DOHH2 (cell line): ENCODE data around the gene RAB10.

Experiments used
- H3F3A ChIP-seq: fragments of 200-600 bp; sonication (generic), shearing (Covaris generic); 2 replicates; pipeline ENCODE4 v1.6.0; 2016; ENCODE audit warnings: antibody characterized with exemption, mild to moderate bottlenecking; ENCODE audit not compliant: control insufficient read depth, insufficient read depth
- H3K27ac ChIP-seq: fragments of 200-600 bp; sonication (generic); 2 replicates; pipeline ENCODE4 v1.5.1; 2014; ENCODE audit warnings: low read depth, mild to moderate bottlenecking, low read length, moderate library complexity
- H3K27me3 ChIP-seq: fragments of 200-600 bp; sonication (generic); 2 replicates; pipeline ENCODE4 v1.6.1; 2014; ENCODE audit warnings: mild to moderate bottlenecking, low read length, mixed read lengths; ENCODE audit not compliant: control insufficient read depth
- H3K36me3 ChIP-seq: fragments of 200-600 bp; sonication (generic); 2 replicates; pipeline ENCODE4 v1.6.1; 2014; ENCODE audit warnings: mild to moderate bottlenecking, low read length, moderate library complexity, mixed read lengths; ENCODE audit not compliant: control insufficient read depth
- H3K4me1 ChIP-seq: fragments of 200-600 bp; sonication (generic); 2 replicates; pipeline ENCODE4 v1.6.1; 2014; ENCODE audit warnings: mild to moderate bottlenecking, low read length, mixed read lengths; ENCODE audit not compliant: control insufficient read depth
- H3K4me2 ChIP-seq: fragments of 200-600 bp; sonication (generic); 2 replicates; pipeline ENCODE4 v1.6.0; 2014; ENCODE audit warnings: mild to moderate bottlenecking, low read length, moderate library complexity
- H3K4me3 ChIP-seq: fragments of 200-600 bp; sonication (generic); 2 replicates; pipeline ENCODE4 v1.5.1; 2014; ENCODE audit warnings: mild to moderate bottlenecking, low read length, mixed read lengths
- H3K79me2 ChIP-seq: fragments of 200-600 bp; sonication (generic); 2 replicates; pipeline ENCODE4 v1.6.1; 2014; ENCODE audit warnings: mild to moderate bottlenecking, low read length, mixed read lengths; ENCODE audit not compliant: control insufficient read depth
- H3K9me2 ChIP-seq: fragments of 200-600 bp; sonication (generic); replicated peaks from 2 replicates; pipeline ENCODE4 v1.6.1; 2014; ENCODE audit warnings: mild to moderate bottlenecking, low read length, mixed read lengths; ENCODE audit not compliant: control insufficient read depth
- H3K9me3 ChIP-seq: fragments of 200-600 bp; sonication (generic); 2 replicates; pipeline ENCODE4 v1.6.1; 2014; ENCODE audit warnings: antibody characterized with exemption, low read length, mixed read lengths; ENCODE audit not compliant: control insufficient read depth, insufficient read depth
- H4K20me1 ChIP-seq: fragments of 200-600 bp; sonication (generic); 2 replicates; pipeline ENCODE4 v1.6.0; 2014; ENCODE audit warnings: low read depth, mild to moderate bottlenecking, antibody characterized with exemption, low read length, moderate library complexity; ENCODE audit not compliant: control insufficient read depth, insufficient read depth
- CTCF ChIP-seq: fragments of 200-600 bp; sonication (generic); IDR thresholded peaks from one replicate; pipeline ENCODE4 v1.5.1; 2014; ENCODE audit warnings: antibody characterized with exemption, mild to moderate bottlenecking, low read depth, low read length; ENCODE audit not compliant: poor library complexity, severe bottlenecking
- EZH2phosphoT487 ChIP-seq: fragments of 200-600 bp; sonication (generic); IDR thresholded peaks from 2 replicates; pipeline ENCODE4 v1.6.1; 2017; ENCODE audit warnings: borderline replicate concordance, mild to moderate bottlenecking, antibody characterized with exemption, low read length, moderate library complexity, mixed read lengths

RAB10 gene

DNA sequence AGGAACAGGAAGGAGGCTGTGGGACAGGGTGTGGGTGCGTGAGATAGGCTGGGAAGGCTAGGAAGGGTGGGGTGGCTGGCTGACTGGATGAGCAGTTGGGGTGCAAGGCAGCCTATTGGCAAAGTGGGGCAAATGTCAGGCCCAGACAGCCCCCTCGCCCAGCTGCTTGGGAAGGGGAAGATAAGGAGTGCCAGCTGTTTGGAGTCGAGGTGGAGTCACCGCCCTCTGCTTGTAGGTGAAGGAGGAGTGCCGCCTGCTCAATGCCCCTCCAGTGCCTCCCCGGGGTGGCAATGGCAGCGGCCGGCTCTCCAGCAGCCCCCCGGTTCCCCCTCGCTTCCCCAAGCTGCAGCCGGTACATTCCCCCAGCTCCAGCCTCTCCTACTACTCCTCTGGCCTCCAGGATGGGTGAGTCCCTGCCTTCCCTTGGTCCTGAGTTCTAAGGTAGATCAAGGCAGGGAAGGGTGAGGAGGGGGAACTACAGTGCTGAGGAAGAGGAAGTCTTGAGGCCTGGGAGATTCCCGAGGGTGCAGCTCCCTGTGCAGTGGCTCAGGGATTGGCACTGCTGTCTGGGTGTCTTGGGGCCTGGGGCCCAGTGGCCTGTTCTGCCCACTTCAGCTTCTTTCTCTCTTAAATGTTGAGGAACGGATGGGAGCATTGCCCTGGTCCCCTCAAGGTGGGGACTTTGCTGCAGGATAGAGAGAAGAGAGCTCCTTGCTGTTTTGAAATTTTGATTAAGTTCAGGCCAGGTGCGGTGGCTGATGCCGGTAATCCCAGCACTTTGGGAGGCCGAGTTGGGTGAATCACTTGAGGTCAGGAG is 152.3 kb downstream of the RAB10 start:
- H3K4me1 ChIP-seq = 0 out of 2 replicates have a peak, but pooled peaks cover 3% of the 10 kb centered on the region
- peak overlapping the region; percentile 67 for H3K4me3 ChIP-seq
- H3K4me2 ChIP-seq = peak overlapping the region; percentile 64
- H4K20me1 ChIP-seq = no peaks in the 10 kb centered on the region
- no peaks in the 10 kb centered on the region for H3K79me2 ChIP-seq
- H3F3A ChIP-seq = no peaks in the 10 kb centered on the region
- H3K9me2 ChIP-seq = no peaks in the 10 kb centered on the region
- no peak overlapping the region for H3K27ac ChIP-seq
- H3K36me3 ChIP-seq = peaks cover 5% of the 10 kb centered on the region
- no peaks in the 10 kb centered on the region for H3K9me3 ChIP-seq
- H3K27me3 ChIP-seq = no peaks in the 10 kb centered on the region
- no peak for TF ChIP-seq CTCF
- no peak for TF ChIP-seq EZH2phosphoT487
